ENCODE data around the gene RAB25. TPM values are rescaled to one million over a fixed set of nuclear protein-coding genes. Genes with fewer than 3 reads are reported as not detected.

The RAB25 gene
- 100 to 1,000 TPM; 211 to 281 (median 251) TPM for total RNA-seq

- peak; percentile 62 to 90 for DNase-seq (ENCODE audit: low spot score in 2 of 2)
- H3K4me3 ChIP-seq (ENCODE audit: low read depth, poor library complexity, severe bottlenecking): peak within 1 kb of the TSS; percentile 0
- intact Hi-C loops (cut with DNase I; ENCODE audit: low total_unique reads): loop anchor here (5.0 kb wide), 1 partner anchor 1279 kb away; no protein-coding TSS in a partner anchor
- no peak for TF ChIP-seq CTCF (IDR thresholded peaks at IDR 0.05)
- TF ChIP-seq POLR2A (IDR thresholded peaks at IDR 0.05): no peak
- WGBS, 2 donors: 33 to 36% methylated on average over 11 of the region's 11 CpGs
Measured at GRCh38 chr1:156060937-156061636, at the start of gene RAB25. RAB25 (plus strand) TSS chr1:156061160; CDS start chr1:156061401, 241 bp downstream.

GRCh38 chr1:156012051-156012817, 48.7 kb upstream of the RAB25 start:
- intact Hi-C loops (cut with DNase I; ENCODE audit: low total_unique reads): no loop called here
- 90 to 94% methylated on average over 4 of the region's 4 CpGs for WGBS, 2 donors
- DNase-seq (ENCODE audit: low spot score in 2 of 2): no peak
- TF ChIP-seq POLR2A (IDR thresholded peaks at IDR 0.05): no peak
- no peak for TF ChIP-seq CTCF (IDR thresholded peaks at IDR 0.05)
- H3K4me3 ChIP-seq (ENCODE audit: low read depth, poor library complexity, severe bottlenecking): no peak overlapping the region

GRCh38 chr1:156014829-156015228, 46.1 kb upstream of the RAB25 start:
- WGBS, 2 donors: 93 to 94% methylated on average over 7 of the region's 7 CpGs
- intact Hi-C loops (cut with DNase I; ENCODE audit: low total_unique reads): no loop called here
- no peak for DNase-seq (ENCODE audit: low spot score in 2 of 2)
- no peak for TF ChIP-seq CTCF (IDR thresholded peaks at IDR 0.05)
- TF ChIP-seq POLR2A (IDR thresholded peaks at IDR 0.05): no peak
- no peak overlapping the region for H3K4me3 ChIP-seq (ENCODE audit: low read depth, poor library complexity, severe bottlenecking)

- DNase-seq (ENCODE audit: low spot score in 2 of 2): no peak
- 33 to 51% methylated on average over 8 of the region's 8 CpGs for whole genome bisulfite sequencing, 2 donors
- intact Hi-C loops (cut with DNase I; ENCODE audit: low total_unique reads): no loop called here
- H3K4me3 ChIP-seq (ENCODE audit: low read depth, poor library complexity, severe bottlenecking): peak overlapping the region; percentile 34
- no peak for TF ChIP-seq POLR2A (IDR thresholded peaks at IDR 0.05)
- TF ChIP-seq CTCF (IDR thresholded peaks at IDR 0.05): no peak
Measured at GRCh38 chr1:156019946-156020292, 41.0 kb upstream of the RAB25 start.

GRCh38 chr1:156020293-156021092, 40.5 kb upstream of the RAB25 start, which contains the start of gene SSR2:
SSR2 (minus strand) TSS chr1:156020951; CDS start chr1:156020167, 784 bp downstream.
- 0 to 1% methylated on average over 36 to 45 of the region's 45 CpGs for WGBS, 2 donors
- TF ChIP-seq CTCF (IDR thresholded peaks at IDR 0.05): no peak
- TF ChIP-seq POLR2A (IDR thresholded peaks at IDR 0.05): no peak
- peak within 1 kb of the TSS; percentile 34 for H3K4me3 ChIP-seq (ENCODE audit: low read depth, poor library complexity, severe bottlenecking)
- intact Hi-C loops (cut with DNase I; ENCODE audit: low total_unique reads): no loop called here
- DNase-seq (ENCODE audit: low spot score in 2 of 2): peak; percentile 90 to 96

Measured in lower leg skin (tissue), 4 donors.